Body of pancreas (tissue), 4 donors: ENCODE results near the gene CYP19A1. TPM values are rescaled to one million over a fixed set of nuclear protein-coding genes. Genes with fewer than 3 reads are reported as not detected.
A peak's percentile ranks its signal among the peaks of the same experiment; 100 is the strongest.

ENCODE experiments used
- ATAC-seq: fragments of 150-250 bp; one replicate; pipeline ENCODE4 v1.9.1; 2016
- DNase-seq, 4 donors: peaks; one replicate each; pipeline ENCODE4 v3.0.0-alpha.2; 2019
- H3K27ac ChIP-seq, 4 donors: fragments of 200-600 bp; sonication (generic); 1 replicate in 3 of 4; 2 replicates in 1 of 4; pipeline versions ENCODE4 v1.5.1 to v1.6.1; 2016 to 2019; ENCODE audit warnings: mild to moderate bottlenecking in 1 of 4, mixed read lengths in 1 of 4, moderate library complexity in 1 of 4
- H3K27me3 ChIP-seq, 2 donors: fragments of 200-600 bp; sonication (generic); one replicate each; pipeline ENCODE4 v1.6.0; 2016; ENCODE audit warnings: mild to moderate bottlenecking in 1 of 2
- H3K36me3 ChIP-seq, 2 donors: fragments of 200-600 bp; sonication (generic); replicated peaks in 1 of 2; 2 replicates each; pipeline ENCODE4 v1.5.1; 2016; ENCODE audit warnings: low read depth in 2 of 2; ENCODE audit not compliant: insufficient read depth in 1 of 2
- H3K4me1 ChIP-seq: fragments of 200-600 bp; sonication (generic); one replicate; pipeline ENCODE4 v1.6.0; 2016
- H3K4me3 ChIP-seq, 2 donors: fragments of 200-600 bp; sonication (generic); 1 replicate in 1 of 2; 2 replicates in 1 of 2; pipeline ENCODE4 v1.5.1; 2016 to 2019
- H3K9me3 ChIP-seq, 3 donors: fragments of 200-600 bp; sonication (generic); 1 replicate in 2 of 3; 2 replicates in 1 of 3; pipeline ENCODE4 v1.5.1; 2016
- CTCF ChIP-seq, 7 experiments: fragments of 450-650 bp in 4 of 7; fragments of 200-600 bp in 3 of 7; sonication (generic) in 3 of 7; IDR thresholded peaks; one replicate each; pipeline ENCODE4 v1.5.1; 2016 to 2019; ENCODE audit warnings: antibody characterized with exemption in 7 of 7
- POLR2A ChIP-seq, 3 donors: fragments of 450-650 bp; IDR thresholded peaks; one replicate each; pipeline ENCODE4 v1.6.1; 2016; ENCODE audit warnings: antibody characterized with exemption in 3 of 3, mild to moderate bottlenecking in 2 of 3
- WGBS, 2 donors: methylation state at CpG; one replicate each; pipeline ENCODE4 v1.1.5; 2017; 5-methylcytosine and 5-hydroxymethylcytosine counted together
- intact Hi-C: fragments of 100-400 bp; cut with DNase I; formaldehyde crosslinking; loops from one replicate; pipeline ENCODE4 v1.15.1; 2023
- microRNA-seq, 2 donors: library from miRNA; unstranded; fragments of <30 nt; microRNA quantifications; one replicate each; pipeline ENCODE4, GENCODE V29; 2016; ENCODE audit warnings: borderline number of aligned reads in 2 of 2, borderline replicate concordance in 2 of 2
- small RNA-seq: library from RNA; depleted of rRNA; stranded (forward); fragments of <200 nt; gene quantifications from one replicate; pipeline ENCODE3, GENCODE V24; 2016
- total RNA-seq, 2 donors: library from RNA; depleted of rRNA; stranded (reverse); fragments of >200 nt; gene quantifications; one replicate each; pipeline ENCODE4 v1.1.0, GENCODE V29; 2016

CYP19A1 gene
- total RNA-seq, 2 donors from 2014 or later, result 0.26 TPM; not detected in 1

- Histone ChIP-seq H3K9me3 (no peaks in the 10 kb centered on the region), H3K27me3 (peaks cover 0 to 7% of the 10 kb centered on the region in 2 donors), H3K36me3 (no peaks in the 10 kb centered on the region), H3K27ac (no peak overlapping the region), H3K4me3 (no peak overlapping the region), H3K4me1 (no peaks in the 10 kb centered on the region)
- WGBS, 2 donors, result 49 to 62% methylated on average over 9 of the region's 9 CpGs
- no peak for TF ChIP-seq POLR2A (IDR thresholded peaks at IDR 0.05)
- no peak for TF ChIP-seq CTCF (IDR thresholded peaks at IDR 0.05)
- DNase-seq (no peak), ATAC-seq (no peak)
- intact Hi-C loops, result loop anchor here (5.0 kb wide), 1 partner anchor 218 kb away; no protein-coding TSS in a partner anchor
These were observed 174.6 kb downstream of the CYP19A1 start for GRCh38 chr15:51163843-51164242.

GRCh38 chr15:51162865-51163762 lies 175.3 kb downstream of the CYP19A1 start:
- DNase-seq (peak; percentile 64 to 74 (median 66)), ATAC-seq (peak; percentile 64)
- Histone ChIP-seq H3K9me3 (no peaks in the 10 kb centered on the region), H3K4me1 (no peaks in the 10 kb centered on the region), H3K36me3 (no peaks in the 10 kb centered on the region), H3K4me3 (no peak overlapping the region), H3K27ac (no peak overlapping the region), H3K27me3 (peaks cover 0 to 7% of the 10 kb centered on the region in 2 donors)
- TF ChIP-seq CTCF (IDR thresholded peaks at IDR 0.05), result peak; percentile 82 to 98 (median 83)
- TF ChIP-seq POLR2A (IDR thresholded peaks at IDR 0.05), result no peak
- WGBS, 2 donors, result 4% methylated on average over 8 of the region's 8 CpGs
- intact Hi-C loops, result loop anchor here (5.0 kb wide), 1 partner anchor 219 kb away; no protein-coding TSS in a partner anchor

GRCh38 chr15:51161491-51162220 lies 176.7 kb downstream of the CYP19A1 start:
- no peak overlapping the region for H3K27ac ChIP-seq
- TF ChIP-seq CTCF (IDR thresholded peaks at IDR 0.05) (no peak), POLR2A (IDR thresholded peaks at IDR 0.05) (no peak)
- peaks cover 0 to 7% of the 10 kb centered on the region in 2 donors for H3K27me3 ChIP-seq
- no peak for DNase-seq
- WGBS, 2 donors, result 60 to 68% methylated on average over 3 of the region's 3 CpGs
- no peaks in the 10 kb centered on the region for H3K9me3 ChIP-seq
- no peak overlapping the region for H3K4me3 ChIP-seq
- no peak for ATAC-seq
- H3K4me1 ChIP-seq, result no peaks in the 10 kb centered on the region
- no peaks in the 10 kb centered on the region for H3K36me3 ChIP-seq
- intact Hi-C loops, result loop anchor here (5.0 kb wide), 1 partner anchor 221 kb away; no protein-coding TSS in a partner anchor

- Histone ChIP-seq H3K4me1 (no peaks in the 10 kb centered on the region), H3K9me3 (no peaks in the 10 kb centered on the region), H3K27me3 (peaks cover 0 to 7% of the 10 kb centered on the region in 2 donors), H3K27ac (no peak overlapping the region), H3K4me3 (no peak overlapping the region), H3K36me3 (no peaks in the 10 kb centered on the region)
- intact Hi-C loops, result loop anchor here (5.0 kb wide), 1 partner anchor 222 kb away; no protein-coding TSS in a partner anchor
- no peak for DNase-seq
- WGBS, 2 donors, result 60 to 62% methylated on average over 7 of the region's 7 CpGs
- no peak for ATAC-seq
- TF ChIP-seq CTCF (IDR thresholded peaks at IDR 0.05), result no peak
These were observed 177.9 kb downstream of the CYP19A1 start for GRCh38 chr15:51160484-51160883.

Small RNA genes within 50 kb of the gene (microRNA-seq; reads per million reads assigned to microRNA genes)
- 0 reads per million in 2 donors for gene MIR4713
- gene MIR7973-1, result 0 reads per million in 2 donors
- 0 reads per million in 2 donors for gene MIR7973-2

Small RNA genes within 50 kb of the gene (small RNA-seq; reads per million reads assigned to genes)
- gene AC020891.4 (not detected), gene MIR4713 (not detected), gene MIR7973-1 (not detected)

Other genes with a start within 250 kb of the CYP19A1 start
- gene TNFAIP8L3, start 243.7 kb downstream of the CYP19A1 start, total RNA-seq, result 1 to 10 TPM in 1 of 2 donors, not detected in 1; 2.9 TPM
- gene GLDN, start 3.1 kb upstream of the CYP19A1 start, total RNA-seq, result 1 to 10 TPM; 2.6 to 5.6 TPM